HG02981 (cell line): ENCODE results near the gene MGAT4C.
A peak's percentile ranks its signal among the peaks of the same experiment; 100 is the strongest.

Experiments used
- ATAC-seq: cut with Tn5 transposase; IDR thresholded peaks from one replicate; pipeline ENCODE4 v1.9.1; 2021; ENCODE audit warnings: mild to moderate bottlenecking, moderate library complexity; ENCODE audit not compliant: unreplicated experiment

Gene MGAT4C

GRCh38 chr12:85985996-85986395 lies 270.2 kb downstream of the MGAT4C start:
- ATAC-seq: no peak

- no peak for ATAC-seq
Observed at GRCh38 chr12:85983601-85984000, 272.6 kb downstream of the MGAT4C start.

- ATAC-seq: no peak
Observed at GRCh38 chr12:85979641-85980040, 276.6 kb downstream of the MGAT4C start.

GRCh38 chr12:85975716-85976115 lies 280.5 kb downstream of the MGAT4C start:
- no peak for ATAC-seq

GRCh38 chr12:85971800-85972199 lies 284.4 kb downstream of the MGAT4C start:
- no peak for ATAC-seq

- no peak for ATAC-seq
Observed at GRCh38 chr12:85968606-85969005, 287.6 kb downstream of the MGAT4C start.

- no peak for ATAC-seq
Observed at GRCh38 chr12:85963326-85963725, 292.9 kb downstream of the MGAT4C start.

GRCh38 chr12:85956081-85956480 lies 300.1 kb downstream of the MGAT4C start:
- no peak for ATAC-seq

- no peak for ATAC-seq
Observed at GRCh38 chr12:85955127-85955526, 301.1 kb downstream of the MGAT4C start.

- no peak for ATAC-seq
Observed at GRCh38 chr12:85951823-85952222, 304.4 kb downstream of the MGAT4C start.

- ATAC-seq: no peak
Observed at GRCh38 chr12:85949253-85949652, 306.9 kb downstream of the MGAT4C start.

- ATAC-seq: no peak
Observed at GRCh38 chr12:85948340-85948739, 307.9 kb downstream of the MGAT4C start.

GRCh38 chr12:85947286-85947685 lies 308.9 kb downstream of the MGAT4C start:
- no peak for ATAC-seq

- ATAC-seq: no peak
Observed at GRCh38 chr12:85946375-85946774, 309.8 kb downstream of the MGAT4C start.

GRCh38 chr12:85927166-85927565 lies 329.0 kb downstream of the MGAT4C start:
- ATAC-seq: no peak

- no peak for ATAC-seq
Observed at GRCh38 chr12:85923767-85924331, 332.3 kb downstream of the MGAT4C start.

GRCh38 chr12:85920324-85920947 lies 335.8 kb downstream of the MGAT4C start:
- ATAC-seq: peak; percentile 74
